Islet of Langerhans (tissue), 1 donor: ENCODE results near the gene ANXA3.
A peak's percentile ranks its signal among the peaks of the same experiment; 100 is the strongest.

Source experiments
- FAIRE-seq: peaks from one replicate; lab custom pipeline; 2011; peaks lifted over from hg19 to GRCh38; lab: Jason Lieb, UNC

The ANXA3 gene

GRCh38 chr4:78611215-78611558, 59.6 kb downstream of the ANXA3 start:
- FAIRE-seq = no peak

GRCh38 chr4:78612398-78613178, 61.0 kb downstream of the ANXA3 start:
- peak; percentile 92 for FAIRE-seq

- no peak for FAIRE-seq
Measured at GRCh38 chr4:78613522-78614321, 62.2 kb downstream of the ANXA3 start.

GRCh38 chr4:78616046-78616498, 64.5 kb downstream of the ANXA3 start:
- no peak for FAIRE-seq

- FAIRE-seq = no peak
Measured at GRCh38 chr4:78618436-78618835, 66.9 kb downstream of the ANXA3 start.

- FAIRE-seq = no peak
Measured at GRCh38 chr4:78621395-78621794, 69.8 kb downstream of the ANXA3 start.

- FAIRE-seq = no peak
Measured at GRCh38 chr4:78622253-78622979, 70.8 kb downstream of the ANXA3 start.

GRCh38 chr4:78624048-78624447, 72.5 kb downstream of the ANXA3 start:
- FAIRE-seq = no peak

- no peak for FAIRE-seq
Measured at GRCh38 chr4:78625073-78625472, 73.5 kb downstream of the ANXA3 start.

GRCh38 chr4:78627046-78627965, 75.7 kb downstream of the ANXA3 start:
- peak; percentile 92 for FAIRE-seq

- peak; percentile 36 for FAIRE-seq
Measured at GRCh38 chr4:78627966-78628678, 76.6 kb downstream of the ANXA3 start.

GRCh38 chr4:78629991-78630541, 78.5 kb downstream of the ANXA3 start:
- peak; percentile 79 for FAIRE-seq

- no peak for FAIRE-seq
Measured at GRCh38 chr4:78630615-78631014, 79.0 kb downstream of the ANXA3 start.

- no peak for FAIRE-seq
Measured at GRCh38 chr4:78634011-78634664, 82.6 kb downstream of the ANXA3 start.

- FAIRE-seq = no peak
Measured at GRCh38 chr4:78638337-78639172, 87.0 kb downstream of the ANXA3 start.

GRCh38 chr4:78640714-78641113, 89.1 kb downstream of the ANXA3 start:
- no peak for FAIRE-seq

- FAIRE-seq = no peak
Measured at GRCh38 chr4:78642934-78643333, 91.4 kb downstream of the ANXA3 start.

- peak; percentile 43 for FAIRE-seq
Measured at GRCh38 chr4:78644063-78644691, 92.6 kb downstream of the ANXA3 start.
